ENCODE results near the gene CEMP1. TPM values are rescaled to one million over a fixed set of nuclear protein-coding genes. Genes with fewer than 3 reads are reported as not detected.
"Not testable (repeated sequence)": the region's sequence is repeated elsewhere in the genome, so short reads cannot be mapped to it uniquely, and the experiment has no call there.

The CEMP1 gene
- total and polyA plus RNA-seq, 11 donors: 0.04 to 0.27 (median 0.18) TPM; not detected in 8

DNA sequence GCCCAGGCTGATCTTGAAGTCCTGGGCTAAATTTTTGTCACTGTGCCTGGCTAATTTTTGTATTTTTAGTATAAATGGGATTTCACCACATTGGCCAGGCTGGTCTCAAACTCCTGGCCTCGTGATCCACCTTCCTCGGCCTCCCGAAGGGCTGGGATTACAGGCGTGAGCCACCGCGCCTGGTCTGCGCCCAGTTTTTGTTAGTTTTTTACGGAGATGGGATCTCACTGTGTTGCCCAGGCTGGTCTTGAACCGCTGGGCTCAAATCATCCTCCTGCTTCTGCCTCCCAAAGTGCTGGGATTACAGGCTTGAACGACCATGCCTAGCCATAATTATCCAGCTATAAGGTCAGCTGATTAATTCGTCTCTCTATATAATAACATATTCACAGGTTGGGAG is 2.7 kb upstream of the CEMP1 start:
- peaks cover 0 to 48% (median 18%) of the 10 kb centered on the region in 12 donors for H3K4me1 ChIP-seq
- no peak for DNase-seq
- no peaks in the 10 kb centered on the region for H3K9me3 ChIP-seq
- H3K36me3 ChIP-seq: peaks cover 0 to 15% (median 8%) of the 10 kb centered on the region in 9 donors
- H3K4me3 ChIP-seq: no peak overlapping the region
- intact Hi-C loops (cut with DNase I): no loop called here
- H3K27ac ChIP-seq: peak overlapping the region in 1 of 12 donors; percentile 97
- TF ChIP-seq, protein P1, sequence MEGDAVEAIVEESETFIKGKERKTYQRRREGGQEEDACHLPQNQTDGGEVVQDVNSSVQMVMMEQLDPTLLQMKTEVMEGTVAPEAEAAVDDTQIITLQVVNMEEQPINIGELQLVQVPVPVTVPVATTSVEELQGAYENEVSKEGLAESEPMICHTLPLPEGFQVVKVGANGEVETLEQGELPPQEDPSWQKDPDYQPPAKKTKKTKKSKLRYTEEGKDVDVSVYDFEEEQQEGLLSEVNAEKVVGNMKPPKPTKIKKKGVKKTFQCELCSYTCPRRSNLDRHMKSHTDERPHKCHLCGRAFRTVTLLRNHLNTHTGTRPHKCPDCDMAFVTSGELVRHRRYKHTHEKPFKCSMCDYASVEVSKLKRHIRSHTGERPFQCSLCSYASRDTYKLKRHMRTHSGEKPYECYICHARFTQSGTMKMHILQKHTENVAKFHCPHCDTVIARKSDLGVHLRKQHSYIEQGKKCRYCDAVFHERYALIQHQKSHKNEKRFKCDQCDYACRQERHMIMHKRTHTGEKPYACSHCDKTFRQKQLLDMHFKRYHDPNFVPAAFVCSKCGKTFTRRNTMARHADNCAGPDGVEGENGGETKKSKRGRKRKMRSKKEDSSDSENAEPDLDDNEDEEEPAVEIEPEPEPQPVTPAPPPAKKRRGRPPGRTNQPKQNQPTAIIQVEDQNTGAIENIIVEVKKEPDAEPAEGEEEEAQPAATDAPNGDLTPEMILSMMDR (IDR thresholded peaks at IDR 0.05): no peak
- TF ChIP-seq POLR2A (IDR thresholded peaks at IDR 0.05): no peak
- WGBS, 4 donors: 81 to 90% (median 89%) methylated on average over 11 of the region's 11 CpGs
- no peak for ATAC-seq
- H3K27me3 ChIP-seq: no peaks in the 10 kb centered on the region

DNA sequence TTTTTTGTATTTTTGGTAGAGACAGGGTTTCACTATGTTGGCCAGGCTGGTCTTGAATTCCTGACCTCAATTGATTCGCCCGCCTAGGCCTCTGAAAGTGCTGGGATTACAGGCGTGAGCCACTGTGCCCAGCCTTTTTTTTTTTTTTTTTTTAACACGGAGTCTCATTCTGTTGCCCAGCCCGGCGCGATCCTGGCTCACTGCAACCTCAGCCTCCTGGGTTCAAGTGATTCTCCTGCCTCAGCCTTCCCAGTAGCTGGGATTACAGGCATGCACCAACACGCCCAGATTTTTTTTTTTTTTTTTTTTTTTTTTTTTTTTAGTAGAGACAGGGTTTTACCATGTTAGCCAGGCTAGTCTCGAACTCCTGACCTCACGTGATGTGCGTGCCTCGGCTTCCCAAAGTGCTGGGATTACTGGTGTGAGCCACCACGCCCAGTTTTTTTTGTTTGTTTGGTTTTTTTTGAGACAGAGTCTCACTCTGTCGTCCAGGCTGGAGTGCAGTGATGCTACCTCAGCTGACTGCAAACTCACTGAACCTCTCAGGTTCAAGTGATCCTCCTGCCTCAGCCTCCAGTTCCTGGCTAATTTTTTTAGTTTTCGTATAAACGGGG is 2.0 kb upstream of the CEMP1 start:
- 33 to 53% (median 46%) methylated on average over 16 of the region's 16 CpGs for WGBS, 4 donors
- H3K27me3 ChIP-seq; intact Hi-C loops (cut with DNase I); H3K9me3 ChIP-seq; ATAC-seq: not testable (repeated sequence)
- Histone ChIP-seq H3K4me3 (peak overlapping the region in 11 of 12 donors; percentile 39 to 72 (median 65)), H3K36me3 (peaks cover 0 to 22% (median 14%) of the 10 kb centered on the region in 9 donors), H3K4me1 (peaks cover 0 to 43% (median 14%) of the 10 kb centered on the region in 12 donors), H3K27ac (peak overlapping the region; percentile 43 to 97 (median 82))
- peak in 2 of 5 donors; percentile 34 to 60 for DNase-seq

DNA sequence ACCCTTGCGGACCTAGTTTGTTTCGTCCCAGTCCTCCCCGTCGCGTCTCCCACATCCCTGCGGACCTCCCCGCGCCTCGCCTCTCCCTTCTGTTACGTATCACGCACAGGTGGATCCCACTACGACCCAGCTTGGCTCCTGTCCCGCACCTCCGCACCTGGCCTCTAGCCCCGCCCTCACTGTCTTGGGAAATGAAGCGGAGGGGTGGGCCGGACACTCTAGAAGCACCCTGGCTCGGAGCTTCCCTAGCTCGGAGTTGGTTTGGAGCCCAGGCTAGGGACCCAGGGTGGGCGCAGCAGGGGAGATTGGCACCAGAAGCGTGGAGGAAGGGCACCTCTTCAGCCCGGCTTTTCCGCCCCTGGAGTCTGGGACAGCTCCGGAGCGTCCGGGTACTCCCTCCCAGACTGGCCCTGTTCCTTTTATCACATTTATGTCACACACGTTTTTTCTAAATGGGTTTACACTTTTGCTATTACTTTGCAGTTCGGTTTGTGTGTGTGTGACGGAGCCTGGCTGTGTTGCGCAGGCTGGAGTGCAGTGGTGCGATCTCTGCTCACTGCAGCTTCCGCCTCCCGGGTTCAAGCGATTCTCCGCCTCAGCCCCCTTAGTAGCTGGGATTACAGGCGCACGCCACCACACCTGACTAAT is 1.4 kb upstream of the CEMP1 start:
- peak in 1 of 2 donors; percentile 19 for TF ChIP-seq POLR2A (IDR thresholded peaks at IDR 0.05)
- TF ChIP-seq, protein P1 (IDR thresholded peaks at IDR 0.05): no peak
- WGBS, 4 donors: 2 to 3% (median 2%) methylated on average over 36 to 37 of the region's 37 CpGs
- H3K4me1 ChIP-seq: peaks cover 0 to 43% (median 14%) of the 10 kb centered on the region in 12 donors
- intact Hi-C loops (cut with DNase I): no loop called here
- no peaks in the 10 kb centered on the region for H3K27me3 ChIP-seq
- peaks cover 0 to 28% (median 20%) of the 10 kb centered on the region in 9 donors for H3K36me3 ChIP-seq
- H3K27ac ChIP-seq: peak overlapping the region; percentile 43 to 97 (median 82)
- peak in 3 of 4 donors; percentile 4 to 24 (median 18) for ATAC-seq
- H3K4me3 ChIP-seq: peak overlapping the region; percentile 39 to 72 (median 62)
- DNase-seq: peak; percentile 55 to 77 (median 65)
- no peaks in the 10 kb centered on the region for H3K9me3 ChIP-seq

GRCh38 chr16:2531696-2532493 is 687 bp upstream of the CEMP1 start:
- no peaks in the 10 kb centered on the region for H3K27me3 ChIP-seq
- peak overlapping the region; percentile 43 to 97 (median 82) for H3K27ac ChIP-seq
- DNase-seq (peak; percentile 98 to 100 (median 99)), ATAC-seq (peak; percentile 91 to 97 (median 94))
- intact Hi-C loops (cut with DNase I): no loop called here
- WGBS, 4 donors: 0 to 1% (median 0%) methylated on average over 23 to 84 of the region's 84 CpGs
- H3K36me3 ChIP-seq: peaks cover 0 to 34% (median 20%) of the 10 kb centered on the region in 9 donors
- peaks cover 0 to 40% (median 11%) of the 10 kb centered on the region in 12 donors for H3K4me1 ChIP-seq
- peak overlapping the region; percentile 39 to 72 (median 62) for H3K4me3 ChIP-seq
- peak; percentile 29 to 80 for TF ChIP-seq POLR2A (IDR thresholded peaks at IDR 0.05)
- TF ChIP-seq, protein P1 (IDR thresholded peaks at IDR 0.05): no peak
- H3K9me3 ChIP-seq: no peaks in the 10 kb centered on the region
